IMR-90 (cell line): Measurements from ENCODE around the gene CSTB. TPM values are rescaled to one million over a fixed set of nuclear protein-coding genes. Genes with fewer than 3 reads are reported as not detected.

Experiments used
- ATAC-seq: fragments of 200-7000 bp; cut with Tn5 transposase; 2 replicates; pipeline ENCODE4 v1.9.1; 2020; ENCODE audit warnings: low read depth, mild to moderate bottlenecking, moderate library complexity
- BruUV-seq: library from RNA; stranded (reverse); fragments of 400-500 nt; replicated peaks from 2 replicates; lab custom pipeline; 2021; lab: Mats Ljungman, UMichigan
- CTCF ChIA-PET: fragments of 300-600 bp; formaldehyde crosslinking; extraction: SDS; loops from one replicate; lab custom pipeline; 2021; ENCODE audit warnings: antibody characterized with exemption; lab: Yijun Ruan, JAX
- POLR2A ChIA-PET: fragments of 300-600 bp; sonication (Branson Sonifier 250); formaldehyde crosslinking; loops from one replicate; lab custom pipeline; 2022; ENCODE audit warnings: antibody characterized with exemption; ENCODE audit not compliant: unreplicated experiment; lab: Charles Lee
- DNase-seq: peaks from one replicate; pipeline ENCODE4 v3.0.0; 2013
- H2AFZ ChIP-seq: replicated peaks from 2 replicates; pipeline ENCODE3; 2013; ENCODE audit warnings: low read length, mild to moderate bottlenecking; ENCODE audit not compliant: poor library complexity
- H2AK5ac ChIP-seq: 2 replicates; pipeline ENCODE4 v1.6.1; 2013; ENCODE audit warnings: low read depth, low read length, inconsistent platforms
- H2AK9ac ChIP-seq: replicated peaks from 2 replicates; pipeline ENCODE3; 2013; ENCODE audit warnings: mild to moderate bottlenecking, low read depth, low read length, moderate library complexity; ENCODE audit not compliant: poor library complexity
- H2BK120ac ChIP-seq: 2 replicates; pipeline ENCODE4 v1.6.1; 2013; ENCODE audit warnings: low read depth, low read length, inconsistent platforms
- H2BK15ac ChIP-seq: 3 replicates; pipeline ENCODE4 v1.6.1; 2013; ENCODE audit warnings: low read depth, low read length, inconsistent platforms
- H2BK20ac ChIP-seq: 2 replicates; pipeline ENCODE4 v1.6.1; 2013; ENCODE audit warnings: low read depth, mild to moderate bottlenecking, inconsistent platforms, low read length, moderate library complexity
- H2BK5ac ChIP-seq: 2 replicates; pipeline ENCODE4 v1.6.1; 2013; ENCODE audit warnings: mild to moderate bottlenecking, low read depth, low read length, inconsistent platforms; ENCODE audit not compliant: poor library complexity, severe bottlenecking
- H3K14ac ChIP-seq: replicated peaks from 2 replicates; pipeline ENCODE4 v1.6.1; 2013; ENCODE audit warnings: low read depth, low read length, inconsistent platforms
- H3K18ac ChIP-seq: 2 replicates; pipeline ENCODE4 v1.6.1; 2013; ENCODE audit warnings: low read depth, low read length, control low read depth
- H3K23ac ChIP-seq: 2 replicates; pipeline ENCODE4 v1.6.1; 2013; ENCODE audit warnings: low read depth, low read length, inconsistent platforms
- H3K27ac ChIP-seq: 2 replicates; pipeline ENCODE4 v1.5.1; 2013; ENCODE audit warnings: mild to moderate bottlenecking, control low read depth, low read length; ENCODE audit not compliant: insufficient read depth
- H3K27me3 ChIP-seq: 2 replicates; pipeline ENCODE4 v1.6.1; 2013; ENCODE audit warnings: low read length; ENCODE audit not compliant: control insufficient read depth, insufficient read depth
- H3K36me3 ChIP-seq: 2 replicates; pipeline ENCODE4 v1.6.1; 2013; ENCODE audit warnings: low read length, mixed read lengths; ENCODE audit not compliant: control insufficient read depth, insufficient read depth
- H3K4ac ChIP-seq: 2 replicates; pipeline ENCODE4 v1.6.1; 2013; ENCODE audit warnings: low read depth, low read length, inconsistent platforms
- H3K4me1 ChIP-seq: 2 replicates; pipeline ENCODE4 v1.6.1; 2013; ENCODE audit warnings: low read length, mixed read lengths; ENCODE audit not compliant: control insufficient read depth, insufficient read depth
- H3K4me2 ChIP-seq: 2 replicates; pipeline ENCODE4 v1.6.1; 2013; ENCODE audit warnings: low read depth, mild to moderate bottlenecking, control low read depth, low read length, moderate library complexity
- H3K4me3 ChIP-seq: 2 replicates; pipeline ENCODE4 v1.5.1; 2013; ENCODE audit warnings: low read depth, mild to moderate bottlenecking, control low read depth, low read length, moderate library complexity; ENCODE audit not compliant: insufficient read depth
- H3K56ac ChIP-seq: 2 replicates; pipeline ENCODE4 v1.6.1; 2013; ENCODE audit warnings: low read length, inconsistent platforms; ENCODE audit not compliant: insufficient read depth; ENCODE audit errors: extremely low read depth
- H3K79me1 ChIP-seq, 2 experiments: 2 replicates each; pipeline ENCODE4 v1.6.1; 2013; ENCODE audit warnings: low read length in 2 of 2, inconsistent platforms in 1 of 2, low read depth in 1 of 2
- H3K9ac ChIP-seq: 2 replicates; pipeline ENCODE4 v1.6.1; 2013; ENCODE audit warnings: low read depth, low read length, control low read depth
- H3K9me1 ChIP-seq: 2 replicates; pipeline ENCODE4 v1.6.1; 2013; ENCODE audit warnings: low read length, inconsistent platforms; ENCODE audit not compliant: insufficient read depth
- H3K9me3 ChIP-seq: 2 replicates; pipeline ENCODE4 v1.6.1; 2013; ENCODE audit warnings: low read length; ENCODE audit not compliant: control insufficient read depth, insufficient read depth
- H4K20me1 ChIP-seq: 2 replicates; pipeline ENCODE4 v1.6.1; 2013; ENCODE audit warnings: low read length, inconsistent platforms; ENCODE audit not compliant: insufficient read depth
- H4K5ac ChIP-seq: 2 replicates; pipeline ENCODE4 v1.6.1; 2013; ENCODE audit warnings: mild to moderate bottlenecking, low read depth, low read length, control low read depth
- H4K8ac ChIP-seq, 2 experiments: 2 replicates each; pipeline ENCODE4 v1.6.1; 2013; ENCODE audit warnings: low read depth in 2 of 2, low read length in 2 of 2, control low read depth in 1 of 2, inconsistent platforms in 1 of 2
- H4K91ac ChIP-seq: 2 replicates; pipeline ENCODE4 v1.6.1; 2013; ENCODE audit warnings: low read depth, low read length, inconsistent platforms; ENCODE audit not compliant: insufficient read depth
- BHLHE40 ChIP-seq: fragments of 150-350 bp; IDR thresholded peaks from 2 replicates; pipeline ENCODE4 v1.6.1; 2016; ENCODE audit warnings: mild to moderate bottlenecking, low read depth, low read length
- CEBPB ChIP-seq: IDR thresholded peaks from 2 replicates; pipeline ENCODE4 v1.6.1; 2012; ENCODE audit warnings: low read depth, low read length, improper control_type of control experiment
- CHD1 ChIP-seq: IDR thresholded peaks from 2 replicates; pipeline ENCODE4 v1.6.1; 2012; ENCODE audit warnings: low read depth, low read length, improper control_type of control experiment
- FOS ChIP-seq: fragments of 150-350 bp; IDR thresholded peaks from 2 replicates; pipeline ENCODE4 v1.6.1; 2016; ENCODE audit warnings: low read depth, low read length
- MAFK ChIP-seq: IDR thresholded peaks from 2 replicates; pipeline ENCODE4 v1.6.1; 2012; ENCODE audit warnings: low read depth, low read length, improper control_type of control experiment
- MAZ ChIP-seq: IDR thresholded peaks from 2 replicates; pipeline ENCODE4 v1.6.1; 2012; ENCODE audit warnings: low read depth, mild to moderate bottlenecking, low read length, improper control_type of control experiment, moderate library complexity, borderline replicate concordance
- MXI1 ChIP-seq: IDR thresholded peaks from 2 replicates; pipeline ENCODE4 v1.6.1; 2012; ENCODE audit warnings: low read depth, mild to moderate bottlenecking, low read length, moderate library complexity, borderline replicate concordance
- NFE2L2 ChIP-seq: fragments of 150-350 bp; IDR thresholded peaks from 2 replicates; pipeline ENCODE4 v1.6.1; 2016; ENCODE audit warnings: low read depth, mild to moderate bottlenecking, low read length
- POLR2A ChIP-seq: IDR thresholded peaks from 2 replicates; pipeline ENCODE4 v1.6.1; 2012; ENCODE audit warnings: mild to moderate bottlenecking, low read depth, low read length
- RCOR1 ChIP-seq: IDR thresholded peaks from 2 replicates; pipeline ENCODE4 v1.6.1; 2012; ENCODE audit warnings: mild to moderate bottlenecking, low read length, improper control_type of control experiment; ENCODE audit not compliant: insufficient replicate concordance
- SMC3 ChIP-seq: fragments of 150-350 bp; IDR thresholded peaks from 2 replicates; pipeline ENCODE4 v1.6.1; 2016; ENCODE audit warnings: low read depth, mild to moderate bottlenecking, antibody characterized with exemption, low read length, moderate library complexity
- USF2 ChIP-seq: fragments of 150-350 bp; IDR thresholded peaks from 2 replicates; pipeline ENCODE4 v1.6.1; 2017; ENCODE audit warnings: mild to moderate bottlenecking, antibody characterized with exemption, low read length, low read depth
- WGBS, 2 experiments: methylation state at CpG; one replicate each; pipeline versions ENCODE4 v1.1.5 to v1.1.7; 2013; ENCODE audit warnings: missing lambda C conversion rate in 2 of 2; ENCODE audit not compliant: insufficient read length in 1 of 2; ENCODE audit errors: extremely low coverage in 2 of 2; 5-methylcytosine and 5-hydroxymethylcytosine counted together
- dilution Hi-C: fragments of 300-500 bp; cut with HindIII; formaldehyde crosslinking; loops from one replicate; pipeline ENCODE4 v1.14.3; 2018; ENCODE audit warnings: low sequenced_read_pairs; ENCODE audit not compliant: unreplicated experiment
- in situ Hi-C: fragments of 300-500 bp; cut with MboI; formaldehyde crosslinking; loops from 3 replicates; pipeline ENCODE4 v1.14.3; 2019; ENCODE audit warnings: low sequenced_read_pairs, inconsistent platforms, mixed read lengths
- intact Hi-C: fragments of 100-400 bp; cut with micrococcal nuclease; formaldehyde crosslinking; loops from 2 replicates; pipeline ENCODE4 v1.10.0; 2022
- polyA plus RNA-seq, 3 experiments: library from polyadenylated mRNA; depleted of rRNA; stranded (reverse); fragments of >200 nt; gene quantifications; 2 replicates each; pipeline ENCODE4 v1.2.3, GENCODE V29; 2012; ENCODE audit warnings: low replicate concordance in 1 of 3
- total RNA-seq: library from RNA; depleted of rRNA; stranded (reverse); fragments of >200 nt; gene quantifications from 2 replicates; pipeline ENCODE4 v1.2.3, GENCODE V29; 2012
- TF ChIP-seq, protein P1 (sequence below): fragments of 150-350 bp; IDR thresholded peaks from 2 replicates; pipeline ENCODE4 v1.6.1; 2016; ENCODE audit warnings: low read depth, mild to moderate bottlenecking, low read length, moderate library complexity, borderline replicate concordance
- TF ChIP-seq, protein P2 (sequence below): conservative IDR thresholded peaks from 2 replicates; pipeline ENCODE4 v1.5.1; 2012; ENCODE audit warnings: mild to moderate bottlenecking, low read depth, low read length, improper control_type of control experiment

The CSTB gene
- total and polyA plus RNA-seq, 2 of the 4 experiments (the other 2 are of a cell fraction): 6.1 to 71.7 TPM

GRCh38 chr21:43797415-43797814 is 21.3 kb upstream of the CSTB start:
- no peak overlapping the region for H2BK15ac ChIP-seq
- no peak overlapping the region for H3K4me2 ChIP-seq
- intact Hi-C loops: no loop called here
- H3K9me1 ChIP-seq: no peaks in the 10 kb centered on the region
- no peaks in the 10 kb centered on the region for H3K27me3 ChIP-seq
- no peak overlapping the region for H4K91ac ChIP-seq
- no peak for ATAC-seq
- H3K4me1 ChIP-seq: no peaks in the 10 kb centered on the region
- TF ChIP-seq, protein P1, sequence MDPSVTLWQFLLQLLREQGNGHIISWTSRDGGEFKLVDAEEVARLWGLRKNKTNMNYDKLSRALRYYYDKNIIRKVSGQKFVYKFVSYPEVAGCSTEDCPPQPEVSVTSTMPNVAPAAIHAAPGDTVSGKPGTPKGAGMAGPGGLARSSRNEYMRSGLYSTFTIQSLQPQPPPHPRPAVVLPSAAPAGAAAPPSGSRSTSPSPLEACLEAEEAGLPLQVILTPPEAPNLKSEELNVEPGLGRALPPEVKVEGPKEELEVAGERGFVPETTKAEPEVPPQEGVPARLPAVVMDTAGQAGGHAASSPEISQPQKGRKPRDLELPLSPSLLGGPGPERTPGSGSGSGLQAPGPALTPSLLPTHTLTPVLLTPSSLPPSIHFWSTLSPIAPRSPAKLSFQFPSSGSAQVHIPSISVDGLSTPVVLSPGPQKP: no peak
- TF ChIP-seq RCOR1: no peak
- no peak for TF ChIP-seq USF2
- no peak for TF ChIP-seq CEBPB
- TF ChIP-seq, protein P2, sequence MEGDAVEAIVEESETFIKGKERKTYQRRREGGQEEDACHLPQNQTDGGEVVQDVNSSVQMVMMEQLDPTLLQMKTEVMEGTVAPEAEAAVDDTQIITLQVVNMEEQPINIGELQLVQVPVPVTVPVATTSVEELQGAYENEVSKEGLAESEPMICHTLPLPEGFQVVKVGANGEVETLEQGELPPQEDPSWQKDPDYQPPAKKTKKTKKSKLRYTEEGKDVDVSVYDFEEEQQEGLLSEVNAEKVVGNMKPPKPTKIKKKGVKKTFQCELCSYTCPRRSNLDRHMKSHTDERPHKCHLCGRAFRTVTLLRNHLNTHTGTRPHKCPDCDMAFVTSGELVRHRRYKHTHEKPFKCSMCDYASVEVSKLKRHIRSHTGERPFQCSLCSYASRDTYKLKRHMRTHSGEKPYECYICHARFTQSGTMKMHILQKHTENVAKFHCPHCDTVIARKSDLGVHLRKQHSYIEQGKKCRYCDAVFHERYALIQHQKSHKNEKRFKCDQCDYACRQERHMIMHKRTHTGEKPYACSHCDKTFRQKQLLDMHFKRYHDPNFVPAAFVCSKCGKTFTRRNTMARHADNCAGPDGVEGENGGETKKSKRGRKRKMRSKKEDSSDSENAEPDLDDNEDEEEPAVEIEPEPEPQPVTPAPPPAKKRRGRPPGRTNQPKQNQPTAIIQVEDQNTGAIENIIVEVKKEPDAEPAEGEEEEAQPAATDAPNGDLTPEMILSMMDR: no peak
- TF ChIP-seq BHLHE40: no peak
- TF ChIP-seq MXI1: no peak
- no peak for TF ChIP-seq FOS
- TF ChIP-seq MAZ: no peak
- no peak for TF ChIP-seq MAFK
- no peak for TF ChIP-seq CHD1
- no peak for TF ChIP-seq SMC3
- no peak for TF ChIP-seq NFE2L2
- no peak for TF ChIP-seq POLR2A
- no TSS peak for BruUV-seq
- H2AK9ac ChIP-seq: peak overlapping the region; percentile 28
- 92% methylated on average over 9 of the region's 19 CpGs; no CpG with 5 or more reads in 1 of the 2 experiments for WGBS, 2 experiments
- H3K18ac ChIP-seq: no peak overlapping the region
- no peak overlapping the region for H3K4me3 ChIP-seq
- peaks cover 16 to 29% of the 10 kb centered on the region in 2 experiments for H3K79me1 ChIP-seq
- H3K9me3 ChIP-seq: no peaks in the 10 kb centered on the region
- no peak overlapping the region for H2BK120ac ChIP-seq
- H4K20me1 ChIP-seq: peaks cover 9% of the 10 kb centered on the region
- dilution Hi-C loops: no loop called here
- no peak overlapping the region for H2BK5ac ChIP-seq
- no peak overlapping the region for H3K4ac ChIP-seq
- H2AFZ ChIP-seq: no peak overlapping the region
- no peak overlapping the region for H4K8ac ChIP-seq
- DNase-seq: no peak
- POLR2A ChIA-PET: no interaction called here
- H3K36me3 ChIP-seq: peaks cover 91% of the 10 kb centered on the region
- no peak overlapping the region for H2AK5ac ChIP-seq
- H4K5ac ChIP-seq: no peak overlapping the region
- CTCF ChIA-PET: no interaction called here
- no peak overlapping the region for H3K56ac ChIP-seq
- H3K23ac ChIP-seq: no peak overlapping the region
- no peak overlapping the region for H3K27ac ChIP-seq
- H2BK20ac ChIP-seq: no peak overlapping the region
- H3K9ac ChIP-seq: no peak overlapping the region
- in situ Hi-C loops: no loop called here
- no peak overlapping the region for H3K14ac ChIP-seq
